ENCODE measurements around the gene SUGCT.

- TF ChIP-seq, protein P1, sequence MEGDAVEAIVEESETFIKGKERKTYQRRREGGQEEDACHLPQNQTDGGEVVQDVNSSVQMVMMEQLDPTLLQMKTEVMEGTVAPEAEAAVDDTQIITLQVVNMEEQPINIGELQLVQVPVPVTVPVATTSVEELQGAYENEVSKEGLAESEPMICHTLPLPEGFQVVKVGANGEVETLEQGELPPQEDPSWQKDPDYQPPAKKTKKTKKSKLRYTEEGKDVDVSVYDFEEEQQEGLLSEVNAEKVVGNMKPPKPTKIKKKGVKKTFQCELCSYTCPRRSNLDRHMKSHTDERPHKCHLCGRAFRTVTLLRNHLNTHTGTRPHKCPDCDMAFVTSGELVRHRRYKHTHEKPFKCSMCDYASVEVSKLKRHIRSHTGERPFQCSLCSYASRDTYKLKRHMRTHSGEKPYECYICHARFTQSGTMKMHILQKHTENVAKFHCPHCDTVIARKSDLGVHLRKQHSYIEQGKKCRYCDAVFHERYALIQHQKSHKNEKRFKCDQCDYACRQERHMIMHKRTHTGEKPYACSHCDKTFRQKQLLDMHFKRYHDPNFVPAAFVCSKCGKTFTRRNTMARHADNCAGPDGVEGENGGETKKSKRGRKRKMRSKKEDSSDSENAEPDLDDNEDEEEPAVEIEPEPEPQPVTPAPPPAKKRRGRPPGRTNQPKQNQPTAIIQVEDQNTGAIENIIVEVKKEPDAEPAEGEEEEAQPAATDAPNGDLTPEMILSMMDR (IDR thresholded peaks at IDR 0.05 in 8 of 11, conservative IDR thresholded peaks at IDR 0.05 in 3 of 11) = no peak
- TF ChIP-seq POLR2A (IDR thresholded peaks at IDR 0.05) = no peak
- no peak for TF ChIP-seq POLR2AphosphoS5 (IDR thresholded peaks at IDR 0.05)
These were observed 1.0 kb upstream of the SUGCT start for GRCh38 chr7:40133561-40134427.
